ES-I3 (cell line): Measurements from ENCODE around the gene GLS.
"Not testable (repeated sequence)": the region's sequence is repeated elsewhere in the genome, so short reads cannot be mapped to it uniquely, and the experiment has no call there.

ENCODE experiments used
- H3K36me3 ChIP-seq: 2 replicates; pipeline ENCODE4 v1.6.1; 2013; ENCODE audit warnings: mild to moderate bottlenecking, low read length, control low read depth, moderate library complexity; ENCODE audit not compliant: insufficient read depth
- H3K4me1 ChIP-seq: 2 replicates; pipeline ENCODE4 v1.6.1; 2013; ENCODE audit warnings: mild to moderate bottlenecking, control low read depth, low read length; ENCODE audit not compliant: insufficient read depth
- H3K9ac ChIP-seq: 2 replicates; pipeline ENCODE4 v1.6.1; 2013; ENCODE audit warnings: low read depth, mild to moderate bottlenecking, low read length, moderate library complexity
- H3K9me3 ChIP-seq: 2 replicates; pipeline ENCODE4 v1.6.1; 2013; ENCODE audit warnings: mild to moderate bottlenecking, low read length, moderate library complexity; ENCODE audit not compliant: control insufficient read depth, insufficient read depth

GLS gene

DNA sequence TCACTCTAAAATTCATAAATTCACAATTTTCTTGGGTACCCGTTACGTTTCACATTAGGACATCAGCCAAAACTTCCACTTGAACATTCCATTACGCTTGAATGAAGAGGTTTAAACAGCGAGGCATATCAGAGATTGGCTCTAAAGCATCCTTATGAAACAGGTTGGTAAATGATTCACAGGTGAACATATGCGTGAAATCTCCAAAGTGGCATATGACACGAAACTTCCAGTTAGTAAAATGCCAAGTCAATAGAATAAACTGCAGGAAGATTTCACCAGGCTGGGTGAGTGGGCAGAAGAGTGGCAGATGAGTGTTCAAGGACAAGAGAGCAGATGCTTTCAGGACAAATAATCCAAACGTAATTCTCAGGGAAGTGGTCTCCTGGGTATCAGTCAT, 33.9 kb upstream of the GLS start:
- Histone ChIP-seq H3K9ac (no peak overlapping the region), H3K4me1 (no peaks in the 10 kb centered on the region), H3K9me3 (no peaks in the 10 kb centered on the region)

DNA sequence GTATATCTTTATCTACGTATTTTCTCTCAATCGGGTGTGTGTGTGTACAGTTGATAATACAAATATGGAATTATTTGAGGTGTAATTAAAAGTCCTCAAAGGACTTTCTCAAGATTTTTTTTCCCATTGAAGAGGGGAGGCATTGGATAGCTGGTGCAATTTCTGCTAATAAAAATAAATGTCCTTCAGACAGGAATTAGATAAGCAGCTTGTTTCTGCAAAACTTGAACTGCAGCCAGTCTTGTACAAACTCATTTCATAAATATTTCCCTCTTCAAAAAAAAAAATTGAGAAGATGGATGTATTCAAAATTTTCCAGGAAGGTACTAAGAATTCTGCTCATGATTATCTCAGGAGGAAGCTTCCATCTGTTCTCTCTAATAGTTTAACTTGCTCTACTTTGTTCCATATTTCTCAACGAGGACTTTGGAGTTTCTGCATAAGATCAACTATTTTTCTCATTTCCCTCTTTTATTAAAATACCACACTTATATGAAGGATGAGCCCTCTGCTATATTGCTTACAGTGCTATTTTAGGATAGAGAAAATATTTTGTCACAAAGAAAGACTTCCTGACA, 33.0 kb upstream of the GLS start:
- no peaks in the 10 kb centered on the region for H3K4me1 ChIP-seq
- no peak overlapping the region for H3K9ac ChIP-seq
- H3K9me3 ChIP-seq = no peaks in the 10 kb centered on the region
- H3K36me3 ChIP-seq = no peaks in the 10 kb centered on the region

More for the DNA sequence above, 33.9 kb upstream of the GLS start:
- H3K36me3 ChIP-seq = no peaks in the 10 kb centered on the region

DNA sequence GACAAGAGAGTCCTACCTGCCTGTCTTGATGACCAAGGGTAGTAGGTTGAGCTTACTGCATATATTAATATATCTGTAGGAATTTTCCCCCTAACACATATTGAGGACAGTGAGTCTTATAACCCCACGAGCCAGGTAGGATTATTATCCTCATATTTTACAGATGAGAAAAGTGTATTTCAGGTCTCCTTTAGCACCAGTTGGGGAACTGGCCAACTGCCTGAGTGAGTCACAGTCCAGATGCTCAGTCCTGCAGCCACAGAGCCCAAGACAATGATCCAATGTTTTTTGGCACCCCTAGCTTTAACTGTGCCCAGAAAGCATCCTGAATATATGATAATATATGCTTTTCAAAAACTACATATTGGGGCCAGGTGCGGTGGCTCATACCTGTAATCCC, 30.8 kb upstream of the GLS start:
- no peaks in the 10 kb centered on the region for H3K9me3 ChIP-seq
- no peak overlapping the region for H3K9ac ChIP-seq
- H3K4me1 ChIP-seq = no peaks in the 10 kb centered on the region
- H3K36me3 ChIP-seq = no peaks in the 10 kb centered on the region

DNA sequence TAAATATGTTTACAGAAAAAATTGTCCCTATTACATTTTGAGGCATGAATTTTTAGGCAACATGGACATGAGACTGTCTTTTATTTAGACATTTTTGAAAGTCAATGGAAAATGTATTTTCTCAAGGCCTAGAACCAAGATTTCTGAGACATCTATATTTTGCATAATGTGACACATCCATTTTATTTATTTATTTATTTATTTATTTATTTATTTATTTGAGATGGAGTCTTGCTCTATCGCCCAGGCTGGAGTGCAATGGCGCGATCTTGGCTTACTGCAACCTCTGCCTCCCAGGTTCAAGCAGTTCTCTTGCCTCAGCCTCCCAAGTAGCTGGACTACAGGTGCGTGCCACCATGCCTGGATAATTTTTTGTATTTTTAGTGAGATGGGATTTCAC, 27.6 kb upstream of the GLS start:
- not testable (repeated sequence) for H3K9ac ChIP-seq, H3K4me1 ChIP-seq, H3K9me3 ChIP-seq, H3K36me3 ChIP-seq

- Histone ChIP-seq H3K4me1 (peaks cover 2% of the 10 kb centered on the region), H3K9ac (no peak overlapping the region), H3K36me3 (no peaks in the 10 kb centered on the region), H3K9me3 (no peaks in the 10 kb centered on the region)
Observed at GRCh38 chr2:190853531-190854383, 26.9 kb upstream of the GLS start.

- no peaks in the 10 kb centered on the region for H3K9me3 ChIP-seq
- H3K36me3 ChIP-seq = no peaks in the 10 kb centered on the region
- no peak overlapping the region for H3K9ac ChIP-seq
- H3K4me1 ChIP-seq = peaks cover 12% of the 10 kb centered on the region
Observed at GRCh38 chr2:190854726-190855125, 25.9 kb upstream of the GLS start.

- no peak overlapping the region for H3K9ac ChIP-seq
- H3K9me3 ChIP-seq = no peaks in the 10 kb centered on the region
- peaks cover 17% of the 10 kb centered on the region for H3K4me1 ChIP-seq
- H3K36me3 ChIP-seq = no peaks in the 10 kb centered on the region
Observed at GRCh38 chr2:190855245-190855644, 25.4 kb upstream of the GLS start.

GRCh38 chr2:190856985-190857384, 23.6 kb upstream of the GLS start:
- no peak overlapping the region for H3K9ac ChIP-seq
- H3K9me3 ChIP-seq = no peaks in the 10 kb centered on the region
- H3K36me3 ChIP-seq = no peaks in the 10 kb centered on the region
- peaks cover 25% of the 10 kb centered on the region for H3K4me1 ChIP-seq

GRCh38 chr2:190858817-190859216, 21.8 kb upstream of the GLS start:
- Histone ChIP-seq H3K4me1 (peaks cover 25% of the 10 kb centered on the region), H3K36me3 (no peaks in the 10 kb centered on the region; the same call in 1 of the 2 replicates), H3K9me3 (no peaks in the 10 kb centered on the region), H3K9ac (no peak overlapping the region)

DNA sequence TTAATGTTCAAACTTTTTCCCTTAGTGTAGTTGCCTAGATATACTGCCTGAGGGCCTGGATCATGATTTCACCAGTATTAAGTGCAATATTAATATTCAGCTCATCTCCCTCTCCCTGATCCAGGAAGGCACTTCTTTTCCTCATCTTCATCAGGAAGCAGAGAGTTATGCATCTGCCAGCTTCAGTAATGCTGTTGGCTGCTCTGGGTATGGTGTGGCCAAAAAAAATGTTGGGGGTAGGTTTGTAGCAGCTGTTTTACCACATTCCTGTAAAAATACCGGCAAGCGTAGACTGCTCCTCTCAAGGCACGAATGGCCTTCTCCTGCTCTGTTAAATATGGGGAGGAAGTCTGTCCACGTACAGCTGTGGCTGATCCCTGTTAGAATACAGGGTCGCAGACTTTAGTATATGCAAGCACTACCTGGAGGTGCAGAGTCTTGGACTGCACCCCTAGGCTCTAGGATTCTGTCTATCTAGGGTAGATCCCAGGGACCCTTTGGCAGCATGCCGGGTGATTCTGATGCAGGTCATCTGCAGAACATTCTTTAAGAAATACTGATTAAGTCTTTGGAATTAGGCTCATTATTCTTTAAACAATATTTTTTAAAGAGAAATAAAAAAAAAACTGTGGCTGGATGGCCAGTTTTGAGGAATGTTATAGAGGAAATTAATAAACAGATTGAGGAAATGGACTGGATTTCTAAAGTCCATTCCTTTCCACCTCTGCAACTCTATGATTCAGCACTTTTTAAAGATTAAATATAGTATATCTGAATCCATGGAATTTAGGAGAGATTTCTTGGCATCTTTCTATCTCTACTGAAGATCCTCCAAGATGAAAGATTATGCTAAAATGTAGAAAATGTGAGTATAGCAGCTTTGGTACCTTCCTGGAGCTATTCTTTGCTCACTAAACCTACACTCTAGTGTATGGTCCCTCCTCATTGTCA, 21.0 kb upstream of the GLS start:
- no peak overlapping the region for H3K9ac ChIP-seq

DNA sequence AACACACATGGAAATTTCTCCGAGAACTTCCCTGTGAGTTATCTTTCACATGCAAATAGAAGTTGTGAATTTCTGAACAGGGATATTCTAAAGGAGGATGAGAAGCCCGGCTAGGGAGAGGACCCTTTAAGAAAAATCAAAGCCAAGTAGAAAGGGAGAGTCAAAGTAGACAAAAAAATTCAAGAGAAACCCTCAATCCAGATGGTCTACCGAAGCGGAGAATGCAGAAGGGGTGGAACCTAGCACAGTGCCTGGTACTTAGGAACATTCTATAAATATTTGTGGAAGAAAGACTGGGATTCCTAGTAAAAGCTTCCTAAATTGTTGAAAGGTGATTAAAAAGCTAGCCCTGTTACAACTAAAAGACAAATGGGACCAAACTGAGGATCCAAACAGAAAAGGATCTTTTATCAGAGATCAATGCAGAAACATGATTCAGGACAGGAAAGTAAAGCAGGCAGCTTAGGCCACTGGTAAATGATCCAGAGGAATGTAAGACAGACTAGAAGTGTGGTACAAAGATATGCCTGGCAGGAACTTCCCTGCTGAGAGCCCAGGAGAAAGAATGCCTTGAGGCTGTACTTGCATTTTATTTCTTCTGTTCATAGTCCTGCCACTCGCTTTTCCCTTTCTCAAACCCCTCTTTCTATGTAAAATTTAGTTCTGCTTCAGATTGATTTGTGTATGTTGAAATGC, 19.5 kb upstream of the GLS start:
- Histone ChIP-seq H3K36me3 (no peaks in the 10 kb centered on the region; the same call in 1 of the 2 replicates), H3K9me3 (no peaks in the 10 kb centered on the region), H3K9ac (peak overlapping the region; percentile 20; the same call in 1 of the 2 replicates), H3K4me1 (peaks cover 25% of the 10 kb centered on the region)

More for the DNA sequence above, 21.0 kb upstream of the GLS start:
- no peaks in the 10 kb centered on the region; the same call in 1 of the 2 replicates for H3K36me3 ChIP-seq
- no peaks in the 10 kb centered on the region for H3K9me3 ChIP-seq
- peaks cover 25% of the 10 kb centered on the region for H3K4me1 ChIP-seq

GRCh38 chr2:190862128-190862527, 18.5 kb upstream of the GLS start:
- not testable (repeated sequence) for H3K9ac ChIP-seq, H3K36me3 ChIP-seq, H3K9me3 ChIP-seq
- peaks cover 25% of the 10 kb centered on the region for H3K4me1 ChIP-seq

DNA sequence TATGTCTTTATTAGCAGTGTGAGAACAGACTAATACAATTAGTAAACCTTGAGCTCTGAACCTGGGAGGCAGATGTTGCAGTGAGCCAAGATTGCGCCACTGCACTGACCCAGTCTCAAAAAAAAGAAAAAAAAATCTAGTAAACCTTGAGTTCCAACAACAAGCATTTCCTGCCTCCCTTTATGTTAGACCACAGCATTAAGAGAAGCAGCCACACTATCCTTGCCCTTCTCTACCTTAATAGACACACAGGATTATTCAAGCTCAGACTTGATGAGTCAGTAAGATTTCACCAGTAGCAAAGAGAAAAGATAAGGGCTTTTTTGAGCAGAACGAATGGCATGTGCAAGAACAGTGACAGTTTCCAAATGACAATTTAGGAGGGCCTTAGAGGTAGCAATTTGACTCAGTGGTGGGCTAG, 18.0 kb upstream of the GLS start:
- Histone ChIP-seq H3K36me3 (no peaks in the 10 kb centered on the region; the same call in 1 of the 2 replicates), H3K4me1 (peaks cover 25% of the 10 kb centered on the region), H3K9me3 (peaks cover 6% of the 10 kb centered on the region; the same call in 1 of the 2 replicates), H3K9ac (no peak overlapping the region)

DNA sequence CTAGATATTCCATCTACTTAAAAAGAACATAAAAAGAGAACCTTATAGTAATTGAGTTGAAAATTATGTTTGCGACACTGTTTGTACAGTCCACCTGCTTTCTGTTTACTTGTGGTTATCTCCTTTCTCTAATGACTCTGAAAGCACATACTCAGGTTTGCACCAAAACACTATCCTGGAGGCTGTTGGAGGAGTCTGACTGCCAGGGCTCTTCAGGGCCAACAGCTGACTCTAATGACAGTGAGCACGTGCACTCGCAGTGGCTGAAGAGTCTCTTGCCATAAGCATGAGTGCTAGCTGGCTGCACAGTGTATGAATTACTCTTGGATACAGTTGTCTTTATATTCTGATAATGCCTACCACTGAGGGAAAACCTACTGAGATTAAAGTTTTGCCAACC, 16.7 kb upstream of the GLS start:
- H3K9ac ChIP-seq = no peak overlapping the region

More for the DNA sequence above, 16.7 kb upstream of the GLS start:
- Histone ChIP-seq H3K36me3 (no peaks in the 10 kb centered on the region; the same call in 1 of the 2 replicates), H3K4me1 (peaks cover 22% of the 10 kb centered on the region), H3K9me3 (peaks cover 14% of the 10 kb centered on the region)
